HepG2 (cell line): ENCODE results near the gene ZMPSTE24. TPM values are rescaled to one million over a fixed set of nuclear protein-coding genes. Genes with fewer than 3 reads are reported as not detected.

Source experiments
- IRX3 ChIP-seq: sonication (generic); formaldehyde crosslinking; IDR thresholded peaks from 2 replicates; pipeline ENCODE4 v1.8.1; 2023; ENCODE audit warnings: mild to moderate bottlenecking, low read depth, missing genetic modification reagents, borderline replicate concordance
- KAT7 ChIP-seq: IDR thresholded peaks from 2 replicates; pipeline ENCODE4 v1.6.1; 2018; ENCODE audit warnings: borderline replicate concordance, missing compliant biosample characterization
- RBAK ChIP-seq: sonication (generic); formaldehyde crosslinking; IDR thresholded peaks from 2 replicates; pipeline ENCODE4 v1.5.1; 2020; ENCODE audit warnings: mild to moderate bottlenecking, missing genetic modification reagents
- ZFYVE20 ChIP-seq: sonication (generic); formaldehyde crosslinking; IDR thresholded peaks from 2 replicates; pipeline ENCODE4 v1.8.0; 2023; ENCODE audit warnings: low read depth, mild to moderate bottlenecking, moderate library complexity, missing genetic modification reagents, borderline replicate concordance
- polyA plus RNA-seq, 8 experiments: library from polyadenylated mRNA; depleted of rRNA in 3 of 8; stranded (reverse) in 7 of 8; unstranded in 1 of 8; fragments of >200 nt; fragmentation: Illumina TruSeq in 4 of 8; extraction: Trizol in 4 of 8; gene quantifications; 2 replicates each; pipeline versions ENCODE4 v1.2.1 to v1.2.3, GENCODE V29; 2011 to 2016; ENCODE audit warnings: low read depth in 4 of 8, missing spikeins in 1 of 8, mixed read lengths in 1 of 8; ENCODE audit not compliant: insufficient read depth in 1 of 8
- total RNA-seq, 5 experiments: library from RNA; depleted of rRNA; stranded (reverse); fragments of >200 nt; fragmentation: Illumina TruSeq; extraction: Trizol; gene quantifications; 2 replicates each; pipeline ENCODE4 v1.2.3, GENCODE V29; 2016; ENCODE audit warnings: low read depth in 1 of 5
- TF ChIP-seq, protein P1 (sequence below), 2 experiments: sonication (generic) in 1 of 2; formaldehyde crosslinking in 1 of 2; IDR thresholded peaks; 2 replicates each; pipeline versions ENCODE4 v1.4.0 to v1.6.1; 2016 to 2020; ENCODE audit warnings: borderline replicate concordance in 1 of 2, low read depth in 1 of 2, mild to moderate bottlenecking in 1 of 2, missing genetic modification reagents in 1 of 2
- TF ChIP-seq, protein P2 (sequence below): sonication (generic); formaldehyde crosslinking; IDR thresholded peaks from 2 replicates; pipeline ENCODE4 v1.4.0; 2020; ENCODE audit warnings: missing genetic modification reagents, borderline replicate concordance
- TF ChIP-seq, protein P3 (sequence below): sonication (generic); formaldehyde crosslinking; IDR thresholded peaks from 2 replicates; pipeline ENCODE4 v1.9.0; 2021; ENCODE audit warnings: mild to moderate bottlenecking, missing genetic modification reagents
- TF ChIP-seq, protein P4 (sequence below): sonication (generic); formaldehyde crosslinking; IDR thresholded peaks from 2 replicates; pipeline ENCODE4 v1.8.0; 2022; ENCODE audit warnings: missing genetic modification reagents, mild to moderate bottlenecking, moderate library complexity, borderline replicate concordance

ZMPSTE24 gene
- total and polyA plus RNA-seq, 2 of the 13 experiments (the other 11 are each of a cell fraction or from before 2014, with no cell fraction given), result 13.6 to 60.2 TPM

DNA sequence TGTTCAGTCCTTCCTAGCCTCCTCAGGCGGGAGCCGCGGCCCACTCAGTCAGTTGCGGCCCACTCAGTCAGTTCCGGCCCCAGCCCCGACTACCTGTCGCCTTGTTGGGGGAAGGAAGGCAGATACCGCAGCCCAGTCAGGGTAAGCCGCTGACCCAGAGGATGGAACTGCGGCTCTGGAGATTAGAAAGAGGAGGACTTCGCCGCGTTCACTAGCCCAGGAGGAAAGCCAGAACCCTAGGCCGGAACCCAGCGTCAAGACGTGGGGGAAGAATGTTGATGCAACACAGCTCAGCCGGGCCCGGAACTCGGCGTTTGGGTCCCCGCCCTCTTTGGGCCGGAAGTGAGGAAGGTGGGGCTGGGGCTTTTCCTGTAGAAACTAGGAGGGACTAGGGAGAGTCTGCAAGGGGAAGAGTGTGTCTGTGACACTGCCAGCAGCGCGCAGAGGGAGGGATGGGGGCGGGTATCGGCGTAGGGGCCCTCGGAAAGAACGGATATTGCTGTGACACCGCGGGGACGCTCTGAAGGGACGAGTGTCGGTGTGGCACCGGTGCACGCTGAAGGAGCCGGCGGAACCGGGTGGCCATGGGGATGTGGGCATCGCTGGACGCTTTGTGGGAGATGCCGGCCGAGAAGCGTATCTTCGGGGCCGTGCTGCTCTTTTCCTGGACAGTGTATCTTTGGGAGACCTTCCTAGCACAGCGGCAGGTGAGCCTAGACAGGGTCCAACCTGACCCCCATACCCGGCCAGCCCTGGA is at the start of gene ZMPSTE24 (continued):
- TF ChIP-seq, protein P1, sequence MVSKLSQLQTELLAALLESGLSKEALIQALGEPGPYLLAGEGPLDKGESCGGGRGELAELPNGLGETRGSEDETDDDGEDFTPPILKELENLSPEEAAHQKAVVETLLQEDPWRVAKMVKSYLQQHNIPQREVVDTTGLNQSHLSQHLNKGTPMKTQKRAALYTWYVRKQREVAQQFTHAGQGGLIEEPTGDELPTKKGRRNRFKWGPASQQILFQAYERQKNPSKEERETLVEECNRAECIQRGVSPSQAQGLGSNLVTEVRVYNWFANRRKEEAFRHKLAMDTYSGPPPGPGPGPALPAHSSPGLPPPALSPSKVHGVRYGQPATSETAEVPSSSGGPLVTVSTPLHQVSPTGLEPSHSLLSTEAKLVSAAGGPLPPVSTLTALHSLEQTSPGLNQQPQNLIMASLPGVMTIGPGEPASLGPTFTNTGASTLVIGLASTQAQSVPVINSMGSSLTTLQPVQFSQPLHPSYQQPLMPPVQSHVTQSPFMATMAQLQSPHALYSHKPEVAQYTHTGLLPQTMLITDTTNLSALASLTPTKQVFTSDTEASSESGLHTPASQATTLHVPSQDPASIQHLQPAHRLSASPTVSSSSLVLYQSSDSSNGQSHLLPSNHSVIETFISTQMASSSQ (IDR thresholded peaks at IDR 0.05; ENCODE audit: low read depth), result peak; percentile 36; the same call in 1 of the 2 replicates
- TF ChIP-seq, protein P1 (CRISPR knock-in tag; IDR thresholded peaks at IDR 0.05; ENCODE audit: borderline replicate concordance), result peak; percentile 80; the same call in 1 of the 2 replicates
- TF ChIP-seq KAT7 (CRISPR knock-in tag) (peak; percentile 100), RBAK (no peak), IRX3 (CRISPR knock-in tag) (no peak), ZFYVE20 (no peak)
- TF ChIP-seq, protein P2, sequence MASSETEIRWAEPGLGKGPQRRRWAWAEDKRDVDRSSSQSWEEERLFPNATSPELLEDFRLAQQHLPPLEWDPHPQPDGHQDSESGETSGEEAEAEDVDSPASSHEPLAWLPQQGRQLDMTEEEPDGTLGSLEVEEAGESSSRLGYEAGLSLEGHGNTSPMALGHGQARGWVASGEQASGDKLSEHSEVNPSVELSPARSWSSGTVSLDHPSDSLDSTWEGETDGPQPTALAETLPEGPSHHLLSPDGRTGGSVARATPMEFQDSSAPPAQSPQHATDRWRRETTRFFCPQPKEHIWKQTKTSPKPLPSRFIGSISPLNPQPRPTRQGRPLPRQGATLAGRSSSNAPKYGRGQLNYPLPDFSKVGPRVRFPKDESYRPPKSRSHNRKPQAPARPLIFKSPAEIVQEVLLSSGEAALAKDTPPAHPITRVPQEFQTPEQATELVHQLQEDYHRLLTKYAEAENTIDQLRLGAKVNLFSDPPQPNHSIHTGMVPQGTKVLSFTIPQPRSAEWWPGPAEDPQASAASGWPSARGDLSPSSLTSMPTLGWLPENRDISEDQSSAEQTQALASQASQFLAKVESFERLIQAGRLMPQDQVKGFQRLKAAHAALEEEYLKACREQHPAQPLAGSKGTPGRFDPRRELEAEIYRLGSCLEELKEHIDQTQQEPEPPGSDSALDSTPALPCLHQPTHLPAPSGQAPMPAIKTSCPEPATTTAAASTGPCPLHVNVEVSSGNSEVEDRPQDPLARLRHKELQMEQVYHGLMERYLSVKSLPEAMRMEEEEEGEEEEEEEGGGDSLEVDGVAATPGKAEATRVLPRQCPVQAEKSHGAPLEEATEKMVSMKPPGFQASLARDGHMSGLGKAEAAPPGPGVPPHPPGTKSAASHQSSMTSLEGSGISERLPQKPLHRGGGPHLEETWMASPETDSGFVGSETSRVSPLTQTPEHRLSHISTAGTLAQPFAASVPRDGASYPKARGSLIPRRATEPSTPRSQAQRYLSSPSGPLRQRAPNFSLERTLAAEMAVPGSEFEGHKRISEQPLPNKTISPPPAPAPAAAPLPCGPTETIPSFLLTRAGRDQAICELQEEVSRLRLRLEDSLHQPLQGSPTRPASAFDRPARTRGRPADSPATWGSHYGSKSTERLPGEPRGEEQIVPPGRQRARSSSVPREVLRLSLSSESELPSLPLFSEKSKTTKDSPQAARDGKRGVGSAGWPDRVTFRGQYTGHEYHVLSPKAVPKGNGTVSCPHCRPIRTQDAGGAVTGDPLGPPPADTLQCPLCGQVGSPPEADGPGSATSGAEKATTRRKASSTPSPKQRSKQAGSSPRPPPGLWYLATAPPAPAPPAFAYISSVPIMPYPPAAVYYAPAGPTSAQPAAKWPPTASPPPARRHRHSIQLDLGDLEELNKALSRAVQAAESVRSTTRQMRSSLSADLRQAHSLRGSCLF (CRISPR knock-in tag), result no peak; the same call in 1 of the 2 replicates
- TF ChIP-seq, protein P3, sequence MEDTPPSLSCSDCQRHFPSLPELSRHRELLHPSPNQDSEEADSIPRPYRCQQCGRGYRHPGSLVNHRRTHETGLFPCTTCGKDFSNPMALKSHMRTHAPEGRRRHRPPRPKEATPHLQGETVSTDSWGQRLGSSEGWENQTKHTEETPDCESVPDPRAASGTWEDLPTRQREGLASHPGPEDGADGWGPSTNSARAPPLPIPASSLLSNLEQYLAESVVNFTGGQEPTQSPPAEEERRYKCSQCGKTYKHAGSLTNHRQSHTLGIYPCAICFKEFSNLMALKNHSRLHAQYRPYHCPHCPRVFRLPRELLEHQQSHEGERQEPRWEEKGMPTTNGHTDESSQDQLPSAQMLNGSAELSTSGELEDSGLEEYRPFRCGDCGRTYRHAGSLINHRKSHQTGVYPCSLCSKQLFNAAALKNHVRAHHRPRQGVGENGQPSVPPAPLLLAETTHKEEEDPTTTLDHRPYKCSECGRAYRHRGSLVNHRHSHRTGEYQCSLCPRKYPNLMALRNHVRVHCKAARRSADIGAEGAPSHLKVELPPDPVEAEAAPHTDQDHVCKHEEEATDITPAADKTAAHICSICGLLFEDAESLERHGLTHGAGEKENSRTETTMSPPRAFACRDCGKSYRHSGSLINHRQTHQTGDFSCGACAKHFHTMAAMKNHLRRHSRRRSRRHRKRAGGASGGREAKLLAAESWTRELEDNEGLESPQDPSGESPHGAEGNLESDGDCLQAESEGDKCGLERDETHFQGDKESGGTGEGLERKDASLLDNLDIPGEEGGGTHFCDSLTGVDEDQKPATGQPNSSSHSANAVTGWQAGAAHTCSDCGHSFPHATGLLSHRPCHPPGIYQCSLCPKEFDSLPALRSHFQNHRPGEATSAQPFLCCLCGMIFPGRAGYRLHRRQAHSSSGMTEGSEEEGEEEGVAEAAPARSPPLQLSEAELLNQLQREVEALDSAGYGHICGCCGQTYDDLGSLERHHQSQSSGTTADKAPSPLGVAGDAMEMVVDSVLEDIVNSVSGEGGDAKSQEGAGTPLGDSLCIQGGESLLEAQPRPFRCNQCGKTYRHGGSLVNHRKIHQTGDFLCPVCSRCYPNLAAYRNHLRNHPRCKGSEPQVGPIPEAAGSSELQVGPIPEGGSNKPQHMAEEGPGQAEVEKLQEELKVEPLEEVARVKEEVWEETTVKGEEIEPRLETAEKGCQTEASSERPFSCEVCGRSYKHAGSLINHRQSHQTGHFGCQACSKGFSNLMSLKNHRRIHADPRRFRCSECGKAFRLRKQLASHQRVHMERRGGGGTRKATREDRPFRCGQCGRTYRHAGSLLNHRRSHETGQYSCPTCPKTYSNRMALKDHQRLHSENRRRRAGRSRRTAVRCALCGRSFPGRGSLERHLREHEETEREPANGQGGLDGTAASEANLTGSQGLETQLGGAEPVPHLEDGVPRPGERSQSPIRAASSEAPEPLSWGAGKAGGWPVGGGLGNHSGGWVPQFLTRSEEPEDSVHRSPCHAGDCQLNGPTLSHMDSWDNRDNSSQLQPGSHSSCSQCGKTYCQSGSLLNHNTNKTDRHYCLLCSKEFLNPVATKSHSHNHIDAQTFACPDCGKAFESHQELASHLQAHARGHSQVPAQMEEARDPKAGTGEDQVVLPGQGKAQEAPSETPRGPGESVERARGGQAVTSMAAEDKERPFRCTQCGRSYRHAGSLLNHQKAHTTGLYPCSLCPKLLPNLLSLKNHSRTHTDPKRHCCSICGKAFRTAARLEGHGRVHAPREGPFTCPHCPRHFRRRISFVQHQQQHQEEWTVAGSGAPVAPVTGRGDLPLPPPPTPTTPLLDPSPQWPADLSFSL, result peak; percentile 56; the same call in 1 of the 2 replicates
- TF ChIP-seq, protein P4, sequence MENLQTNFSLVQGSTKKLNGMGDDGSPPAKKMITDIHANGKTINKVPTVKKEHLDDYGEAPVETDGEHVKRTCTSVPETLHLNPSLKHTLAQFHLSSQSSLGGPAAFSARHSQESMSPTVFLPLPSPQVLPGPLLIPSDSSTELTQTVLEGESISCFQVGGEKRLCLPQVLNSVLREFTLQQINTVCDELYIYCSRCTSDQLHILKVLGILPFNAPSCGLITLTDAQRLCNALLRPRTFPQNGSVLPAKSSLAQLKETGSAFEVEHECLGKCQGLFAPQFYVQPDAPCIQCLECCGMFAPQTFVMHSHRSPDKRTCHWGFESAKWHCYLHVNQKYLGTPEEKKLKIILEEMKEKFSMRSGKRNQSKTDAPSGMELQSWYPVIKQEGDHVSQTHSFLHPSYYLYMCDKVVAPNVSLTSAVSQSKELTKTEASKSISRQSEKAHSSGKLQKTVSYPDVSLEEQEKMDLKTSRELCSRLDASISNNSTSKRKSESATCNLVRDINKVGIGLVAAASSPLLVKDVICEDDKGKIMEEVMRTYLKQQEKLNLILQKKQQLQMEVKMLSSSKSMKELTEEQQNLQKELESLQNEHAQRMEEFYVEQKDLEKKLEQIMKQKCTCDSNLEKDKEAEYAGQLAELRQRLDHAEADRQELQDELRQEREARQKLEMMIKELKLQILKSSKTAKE, result no peak; the same call in 1 of the 2 replicates
